NCI-H1105 treated with DMSO at 0.1 percent for 48 hours (cell line): Measurements from ENCODE around the gene PI4K2A.
"Not testable (repeated sequence)": the region's sequence is repeated elsewhere in the genome, so short reads cannot be mapped to it uniquely, and the experiment has no call there.

Experiments
- DNase-seq: peaks from one replicate; lab custom pipeline; 2025; lab: John Stamatoyannopoulos, UW

The PI4K2A gene

DNA sequence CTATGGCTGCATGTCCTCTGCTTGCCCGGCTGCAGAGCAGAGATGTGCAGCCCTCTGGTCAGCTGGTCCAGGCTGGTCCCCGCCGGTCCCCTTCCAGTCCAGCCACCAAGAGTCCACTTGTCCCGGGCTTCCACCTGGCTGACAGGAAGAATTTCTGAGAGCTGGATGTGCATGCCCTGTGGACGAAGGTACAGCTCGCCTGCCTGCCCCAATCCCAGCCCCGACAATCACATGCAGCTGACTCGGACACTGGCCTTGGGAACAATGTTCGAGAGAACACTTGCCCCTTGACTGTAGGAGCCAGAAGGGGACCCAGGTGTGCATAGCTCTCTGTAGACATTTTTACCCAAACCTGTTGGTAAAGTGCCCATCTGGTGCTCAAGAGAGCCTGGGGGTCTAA, 34.8 kb downstream of the PI4K2A start:
- DNase-seq = no peak

DNA sequence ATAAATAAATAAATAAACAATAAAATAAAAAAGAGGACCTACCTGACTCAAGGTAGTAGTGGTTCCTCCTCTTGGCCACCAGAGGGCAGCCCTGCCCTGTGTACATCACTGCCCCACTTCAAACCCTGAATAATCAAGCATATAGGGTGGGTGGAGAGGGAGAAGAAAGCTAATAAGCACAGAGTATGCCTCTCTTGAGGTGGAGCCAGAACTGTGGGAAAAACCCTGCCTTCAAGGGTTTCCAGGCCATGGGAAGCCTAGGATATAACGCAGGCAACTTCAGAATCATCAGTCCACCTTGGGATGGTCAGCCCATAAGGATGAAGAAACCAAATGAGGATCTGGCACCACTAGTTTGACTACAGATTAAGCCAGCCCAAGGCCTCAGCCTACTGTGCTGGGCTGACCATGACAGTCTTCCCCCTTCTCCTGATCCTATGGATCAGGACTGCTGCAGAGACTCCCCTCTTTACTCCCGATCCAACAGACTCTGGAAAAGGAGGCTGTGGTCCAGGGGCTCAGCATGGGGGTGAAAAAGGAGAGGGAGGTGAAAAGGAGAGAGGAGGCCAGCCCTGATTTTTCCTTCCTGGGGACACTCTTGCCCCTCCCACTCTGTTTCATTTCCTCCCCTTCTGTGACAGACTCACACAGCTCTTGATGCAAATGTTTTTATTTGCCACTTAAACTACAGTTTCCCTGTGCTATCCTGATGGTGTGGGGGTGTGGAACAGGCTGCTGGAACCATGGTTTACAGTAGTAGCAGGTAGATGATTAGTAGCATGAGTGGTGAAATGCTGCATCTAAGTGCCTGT, 36.5 kb downstream of the PI4K2A start:
- DNase-seq = peak; percentile 4

DNA sequence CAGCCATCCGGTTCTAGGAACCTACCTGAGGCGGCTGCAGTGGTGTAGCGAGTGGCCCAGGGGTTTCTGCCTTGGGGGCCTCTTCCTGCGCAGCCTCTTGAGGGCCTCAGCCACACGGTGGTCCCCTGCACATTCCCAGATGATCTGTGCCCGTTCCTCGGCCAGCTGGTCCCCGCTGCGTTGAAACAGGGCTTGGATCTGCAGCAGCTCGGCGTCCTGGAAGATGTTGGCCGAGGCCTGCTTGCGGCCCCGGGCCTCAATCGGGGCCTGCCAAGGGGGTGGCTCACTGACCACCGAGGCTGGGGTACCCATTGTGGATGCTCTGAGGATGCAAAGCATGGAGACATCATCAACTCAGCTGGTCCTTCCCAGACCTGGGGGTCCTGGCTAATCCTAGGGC, 39.1 kb downstream of the PI4K2A start:
- DNase-seq = no peak

DNA sequence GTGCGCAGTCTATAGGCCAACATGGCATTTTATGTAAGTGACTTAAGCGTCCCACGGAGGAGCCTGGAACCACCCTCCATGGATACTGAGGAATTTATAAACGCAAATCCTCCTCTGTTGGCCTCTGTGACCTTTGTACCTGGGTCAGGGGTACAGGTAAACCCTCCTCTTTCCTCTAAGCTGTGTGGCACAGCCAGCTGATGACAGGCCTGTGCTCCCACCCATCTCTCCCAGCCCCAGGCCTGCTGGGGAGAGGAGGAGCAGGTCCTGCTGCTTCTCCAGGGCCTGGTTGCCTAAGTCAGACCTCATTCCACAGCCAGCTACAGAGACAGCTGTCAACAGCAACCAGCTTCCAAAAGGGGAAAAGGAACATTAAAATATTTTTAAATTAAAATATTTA, 41.6 kb downstream of the PI4K2A start:
- no peak for DNase-seq

DNA sequence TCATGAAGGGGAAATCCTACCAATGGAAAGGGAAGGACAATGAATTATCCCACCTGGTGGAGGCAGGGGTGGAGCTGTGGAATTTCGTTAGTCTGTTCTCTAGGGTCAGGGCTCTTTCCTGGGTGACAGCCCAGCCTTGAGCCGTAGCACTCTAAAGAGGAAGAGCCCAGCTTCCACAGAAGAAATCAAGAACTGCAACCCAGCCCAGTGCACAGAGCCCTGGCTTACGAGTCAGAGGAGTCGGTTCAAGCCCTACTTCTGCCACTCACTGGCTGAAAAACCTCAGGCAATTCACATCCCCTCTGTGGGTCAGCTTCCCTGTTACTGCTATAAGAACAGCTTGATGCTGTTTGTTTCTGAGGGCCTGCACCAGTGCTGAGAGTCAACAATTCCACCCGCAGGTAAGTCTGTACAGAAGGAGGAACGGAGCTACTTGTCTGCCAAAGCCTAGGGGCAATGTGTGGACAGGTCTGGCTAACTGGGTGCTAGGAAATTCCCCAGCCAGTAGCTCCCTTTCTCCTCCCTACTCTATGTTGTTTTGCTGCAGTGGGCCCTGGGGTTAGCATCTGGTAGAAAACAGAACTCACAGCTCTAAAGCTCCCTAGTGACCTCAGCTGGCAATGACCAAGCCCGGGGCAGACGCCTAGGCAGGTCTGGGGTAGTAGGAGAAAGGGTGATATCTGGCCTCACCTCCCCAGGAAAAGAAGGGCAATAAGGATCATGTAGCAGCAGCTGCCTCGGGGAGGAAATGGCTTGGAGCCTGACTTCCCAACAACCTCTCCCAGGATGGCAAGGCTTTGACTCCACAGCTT, 43.3 kb downstream of the PI4K2A start:
- no peak for DNase-seq

DNA sequence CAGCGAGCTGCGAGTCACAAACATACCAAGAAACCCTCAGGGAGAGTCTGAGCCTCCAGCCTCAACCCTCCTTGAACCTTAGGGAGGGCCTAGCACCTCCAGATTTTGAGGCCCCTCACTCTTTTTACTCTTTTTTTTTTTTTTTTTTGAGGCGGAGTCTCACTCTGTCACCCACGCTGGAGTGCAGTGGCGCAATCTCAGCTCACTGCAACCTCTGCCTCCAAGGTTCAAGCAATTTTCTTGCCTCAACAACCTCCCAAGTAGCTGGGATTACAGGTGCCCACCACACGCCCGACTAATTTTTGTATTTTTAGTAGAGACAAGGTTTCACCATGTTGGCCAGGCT, 43.9 kb downstream of the PI4K2A start:
- DNase-seq = not testable (repeated sequence)

DNA sequence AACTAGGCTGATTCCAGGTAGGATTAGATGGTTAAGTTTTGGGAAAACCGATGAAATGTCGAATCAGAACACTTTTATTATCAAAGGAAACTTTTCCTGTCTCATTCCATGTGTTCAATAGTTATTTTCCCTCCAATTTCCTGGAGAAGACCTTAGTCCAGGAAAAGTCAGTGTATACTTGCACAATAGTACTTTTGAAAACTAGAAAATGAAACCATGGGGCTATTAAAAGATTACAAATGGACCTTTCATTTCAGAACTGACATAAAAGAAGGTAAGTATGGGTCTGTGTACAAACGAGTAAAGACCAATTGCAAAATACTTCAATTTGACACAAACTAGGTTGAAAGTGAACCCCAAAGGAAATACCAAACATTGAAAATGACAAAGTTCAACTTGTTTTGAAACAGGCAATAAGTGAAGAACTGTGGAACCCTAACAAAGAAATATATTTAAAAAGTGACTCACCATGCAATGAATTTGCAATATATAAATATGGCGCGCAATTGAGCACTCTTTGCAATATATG, 44.5 kb downstream of the PI4K2A start:
- no peak for DNase-seq

DNA sequence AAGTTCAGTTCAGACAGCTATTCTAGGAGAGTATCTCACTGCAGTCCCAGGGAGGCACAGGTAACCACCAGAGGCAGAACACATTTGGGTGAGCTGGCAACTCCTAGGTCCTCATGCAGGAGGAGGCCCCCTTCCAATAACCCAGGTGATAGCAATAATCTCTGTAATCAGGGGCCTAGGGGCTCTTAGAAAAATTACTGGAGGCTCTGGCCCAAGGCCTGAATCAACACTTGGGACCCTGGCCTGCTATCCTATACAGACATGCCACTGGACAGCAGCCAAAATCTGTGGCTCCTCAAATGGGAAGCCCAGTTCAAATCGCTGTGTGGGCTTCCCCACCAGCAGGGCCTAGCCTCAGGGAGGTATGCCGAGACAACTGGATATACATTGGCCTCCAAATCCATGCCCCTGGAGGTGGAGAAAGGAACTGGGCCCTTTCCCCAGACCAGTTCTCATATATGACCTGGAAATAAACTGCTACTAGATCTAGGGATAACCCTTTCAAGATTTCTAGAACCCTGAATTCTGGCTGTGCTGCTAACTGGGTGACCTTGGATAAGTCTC, 45.0 kb downstream of the PI4K2A start:
- DNase-seq = no peak

DNA sequence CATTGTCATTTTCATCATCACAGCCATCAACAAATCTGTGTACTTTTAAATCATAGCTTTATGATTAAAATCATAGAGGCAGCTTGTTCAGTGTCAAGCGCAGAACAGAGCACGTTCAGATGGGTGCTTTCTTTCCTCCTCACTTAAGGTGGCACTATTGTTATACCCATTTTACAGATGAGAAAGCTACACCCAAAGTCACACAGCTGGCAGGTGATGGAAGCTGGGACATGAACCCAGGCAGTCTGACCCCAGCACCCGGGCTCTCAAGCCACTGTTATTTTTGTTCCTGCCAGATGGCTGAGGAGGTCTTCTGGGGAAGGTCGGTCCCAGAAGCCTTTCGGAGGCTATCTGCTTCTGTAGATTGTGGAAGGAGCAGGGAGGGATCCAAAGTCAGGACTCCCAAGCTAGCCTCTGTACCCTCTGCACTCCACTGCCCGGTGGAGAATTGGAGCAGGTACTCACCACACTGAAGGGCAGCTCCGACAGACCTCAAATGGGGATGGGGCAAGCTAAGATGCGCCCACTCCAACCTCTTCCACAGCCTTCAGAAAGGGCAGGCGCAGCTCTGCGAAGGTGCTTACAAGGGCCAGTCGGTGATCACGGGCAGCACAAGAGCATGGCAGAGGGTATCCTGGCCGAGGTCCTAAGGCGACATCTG, 46.0 kb downstream of the PI4K2A start:
- no peak for DNase-seq

DNA sequence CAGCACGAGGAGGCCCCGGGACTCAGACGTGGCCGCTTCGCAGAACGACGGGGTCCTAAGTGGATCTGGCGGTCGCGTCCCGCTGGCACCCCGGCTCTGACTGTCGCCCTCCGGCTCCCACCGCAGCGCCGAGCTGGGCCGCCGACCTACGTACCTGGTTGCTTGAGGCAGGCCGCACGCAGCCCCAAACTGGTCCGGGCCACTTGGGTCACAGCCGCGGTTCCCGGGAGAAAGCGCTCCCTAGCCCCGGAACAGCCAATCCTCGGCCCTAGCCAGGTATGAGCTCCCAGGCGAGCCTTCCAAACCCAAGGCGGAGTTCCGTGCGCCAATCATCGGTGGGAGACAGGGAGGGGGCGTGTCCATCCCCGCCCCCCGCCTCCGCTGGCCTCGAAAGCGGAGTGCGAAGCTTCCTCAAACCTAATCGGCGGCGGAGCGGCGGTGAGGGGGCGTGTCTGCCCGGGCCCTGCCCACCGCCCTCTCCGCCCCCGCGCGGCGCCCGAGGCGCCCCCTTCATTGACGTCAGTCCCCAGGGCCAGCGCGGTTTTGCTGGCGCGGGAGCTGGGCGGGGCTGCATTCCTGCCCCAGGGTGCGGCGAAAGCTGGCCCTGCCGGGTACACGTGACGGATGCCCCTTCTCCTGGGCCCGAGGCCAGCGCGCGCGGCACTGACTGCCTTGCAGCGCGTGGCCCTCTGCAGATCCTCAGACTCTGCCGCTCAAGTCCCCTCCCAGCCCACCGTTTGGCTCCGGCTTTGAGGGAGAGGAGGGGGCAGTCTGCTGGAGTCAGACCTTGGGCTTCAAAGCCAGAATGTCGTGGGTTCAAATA, 46.7 kb downstream of the PI4K2A start, which contains the start of gene AVPI1:
Gene AVPI1, minus strand, starts transcription at position 280 of the 823 bp plus-strand sequence. CDS start 7,336 bp downstream, outside the sequence.
- DNase-seq = peak; percentile 87

DNA sequence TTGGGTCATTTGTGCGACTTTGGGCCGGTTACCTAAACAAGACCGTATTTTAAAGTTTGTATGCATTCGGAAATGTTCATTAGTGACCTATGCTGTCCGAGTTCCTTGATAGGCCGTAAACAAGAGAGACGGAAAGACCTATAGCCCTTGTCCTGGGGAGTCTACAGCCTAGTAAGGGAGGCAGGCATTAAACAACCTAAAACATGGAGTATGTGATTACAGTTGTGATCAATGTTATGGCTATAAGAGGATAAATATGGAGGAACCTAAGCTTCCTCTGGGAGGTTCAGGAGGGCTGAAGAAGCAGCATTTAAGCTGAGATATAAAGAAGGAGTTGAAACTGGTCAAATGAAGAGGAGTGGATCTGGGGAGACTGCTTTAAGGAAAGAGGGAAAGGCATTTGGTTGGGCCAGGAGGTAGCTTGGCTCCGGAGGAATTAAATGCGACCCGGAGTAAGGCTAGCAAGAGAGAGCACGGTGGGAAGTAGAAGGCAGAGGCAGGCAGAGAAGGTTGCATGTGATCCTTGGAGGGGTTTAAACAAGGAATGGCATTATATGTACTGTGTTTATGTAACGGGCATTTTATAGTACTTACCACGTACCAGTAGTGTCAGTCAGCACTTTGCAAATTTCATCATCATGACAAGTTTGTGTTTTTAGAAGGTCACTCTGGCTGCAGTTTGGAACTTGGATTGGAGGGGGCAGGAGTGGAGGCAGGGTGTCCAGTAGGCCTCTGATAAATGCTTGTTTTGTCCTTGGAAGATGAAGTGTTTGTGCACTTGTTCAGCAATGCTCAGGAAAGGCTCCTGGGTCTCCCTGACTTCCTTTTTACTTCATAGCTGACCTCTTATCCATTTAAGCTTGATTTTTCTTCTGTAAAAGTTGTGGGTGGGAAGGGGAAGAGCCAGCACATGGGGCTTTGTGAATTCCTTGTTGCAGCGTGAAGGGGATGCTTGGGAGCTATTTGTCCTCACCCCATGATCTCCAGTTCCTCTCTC, 47.6 kb downstream of the PI4K2A start:
- DNase-seq = no peak

DNA sequence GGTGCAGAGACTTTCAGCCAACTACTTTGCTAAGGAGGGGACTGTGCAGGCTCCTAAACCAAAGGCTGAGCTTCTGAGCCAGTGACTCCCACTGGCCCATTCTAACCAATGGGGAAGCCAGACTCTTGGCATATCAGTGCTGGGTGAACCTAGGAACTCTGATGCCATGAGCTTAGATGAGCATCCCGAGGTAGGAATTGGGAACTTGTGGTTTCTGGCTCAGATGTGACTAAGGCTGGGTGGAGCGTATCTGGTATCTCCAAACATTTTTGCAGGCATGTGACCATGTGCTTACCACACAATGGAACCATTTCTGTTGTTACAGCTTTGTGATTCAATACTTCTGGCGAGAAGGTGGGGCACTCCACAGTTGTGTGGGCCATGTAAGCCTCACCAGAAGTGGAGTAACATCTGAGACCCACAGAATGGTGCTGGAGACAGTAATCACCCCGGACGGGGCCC, 49.1 kb downstream of the PI4K2A start:
- DNase-seq = no peak

DNA sequence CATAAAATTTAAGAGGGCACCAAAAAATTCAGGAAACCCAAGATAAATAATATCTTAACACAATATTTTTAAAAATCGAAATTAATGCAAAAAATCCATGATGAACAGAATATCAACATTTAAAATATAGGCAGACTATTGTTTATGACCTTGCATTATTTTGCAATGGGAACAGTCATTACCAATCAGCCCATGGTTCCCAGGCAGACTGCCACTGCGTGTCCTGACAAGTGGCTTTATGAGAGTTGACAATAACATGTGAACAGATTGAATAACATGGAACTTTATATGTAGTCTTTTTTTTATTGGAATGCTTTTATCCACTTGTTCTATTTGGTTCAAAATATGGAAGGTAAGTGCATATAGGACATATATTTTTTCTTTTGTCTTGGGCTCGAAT, 49.7 kb downstream of the PI4K2A start:
- DNase-seq = no peak

DNA sequence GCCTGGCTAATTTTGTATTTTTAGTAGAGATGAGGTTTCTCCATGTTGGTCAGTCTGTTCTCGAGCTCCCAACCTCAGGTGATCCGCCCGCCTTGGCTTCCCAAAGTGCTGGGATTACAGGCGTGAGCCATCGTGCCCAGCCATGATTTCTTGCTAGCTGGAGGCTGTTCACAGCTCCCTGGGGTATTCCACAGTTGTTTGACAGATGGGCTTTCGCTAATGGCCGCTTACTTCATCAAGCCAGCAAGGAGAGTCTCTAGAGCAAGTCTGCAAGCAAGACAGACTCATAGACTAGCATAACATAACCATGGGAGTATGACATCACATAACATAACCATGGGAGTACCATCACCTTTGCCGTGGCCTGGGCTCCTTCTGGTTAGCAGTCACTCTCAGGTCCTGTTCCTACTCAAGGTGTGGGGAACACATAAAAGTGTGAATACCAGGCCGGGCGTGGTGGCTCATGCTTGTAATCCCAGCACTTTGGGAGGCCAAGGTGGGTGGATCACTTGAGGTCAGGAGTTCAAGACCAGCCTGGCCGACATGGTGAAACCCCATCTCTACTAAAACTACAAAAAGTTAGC, 57.7 kb downstream of the PI4K2A start:
- not testable (repeated sequence) for DNase-seq

DNA sequence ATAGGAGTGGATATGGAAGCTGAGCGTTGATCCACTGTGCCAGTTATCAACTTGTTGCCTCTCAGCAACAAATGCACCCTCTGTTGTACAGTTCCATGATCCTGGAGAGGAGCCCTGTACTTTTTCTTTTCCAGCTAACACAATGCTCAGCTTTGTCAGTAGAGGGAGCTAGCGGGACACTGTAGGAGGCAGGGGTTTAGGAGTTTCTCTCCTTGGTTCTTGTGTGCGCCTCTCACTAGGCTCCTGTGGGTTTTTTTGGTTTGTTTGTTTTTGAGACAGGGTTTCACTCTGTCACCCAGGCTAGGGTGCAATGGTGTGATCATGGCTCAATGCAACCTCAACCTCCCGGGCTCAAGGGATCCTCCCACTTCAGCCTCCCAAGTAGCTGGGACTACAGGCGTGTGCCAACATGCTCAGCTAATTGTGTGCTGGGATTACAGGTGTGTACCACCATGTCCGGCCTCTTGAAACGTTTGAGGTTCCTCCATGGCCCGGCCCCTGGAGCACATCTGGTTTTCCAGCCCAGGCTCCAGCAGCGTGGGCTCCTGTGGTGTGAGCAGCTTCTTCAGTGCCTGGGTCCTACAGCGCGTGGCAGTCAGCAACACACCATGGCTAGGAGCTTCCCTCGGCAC, 61.1 kb downstream of the PI4K2A start:
- DNase-seq = peak; percentile 48

DNA sequence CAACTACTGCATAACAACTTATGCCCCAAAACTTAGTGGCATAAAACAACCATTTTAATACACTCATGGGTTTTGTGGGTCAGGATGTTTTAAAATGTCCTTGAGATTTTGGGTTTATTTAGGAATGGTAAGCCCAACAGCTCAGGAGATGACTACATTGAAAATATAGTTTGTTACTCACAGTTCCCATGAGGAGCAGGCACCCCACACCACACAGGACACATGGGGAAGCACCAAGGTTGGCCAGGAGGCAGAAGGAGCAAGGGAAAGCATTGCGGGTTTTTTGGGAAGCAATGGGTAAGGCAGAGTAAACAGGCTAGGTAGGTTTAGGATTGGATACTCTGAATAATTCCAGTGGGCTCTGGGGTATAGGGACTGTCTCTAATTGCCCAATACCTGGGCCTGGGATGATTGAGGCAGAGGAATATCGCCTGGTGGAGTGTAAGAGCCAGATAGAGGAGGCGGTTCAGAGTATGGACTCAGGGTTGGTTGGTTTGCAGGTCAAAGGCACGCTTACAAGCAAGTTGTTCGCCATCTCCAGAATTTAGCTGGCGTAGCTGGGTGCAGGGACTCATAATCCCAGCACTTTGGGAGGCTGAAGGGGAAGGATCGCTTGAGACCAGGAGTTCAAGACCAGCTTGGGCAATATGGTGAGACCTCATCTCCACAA, 63.1 kb downstream of the PI4K2A start:
- no peak for DNase-seq

DNA sequence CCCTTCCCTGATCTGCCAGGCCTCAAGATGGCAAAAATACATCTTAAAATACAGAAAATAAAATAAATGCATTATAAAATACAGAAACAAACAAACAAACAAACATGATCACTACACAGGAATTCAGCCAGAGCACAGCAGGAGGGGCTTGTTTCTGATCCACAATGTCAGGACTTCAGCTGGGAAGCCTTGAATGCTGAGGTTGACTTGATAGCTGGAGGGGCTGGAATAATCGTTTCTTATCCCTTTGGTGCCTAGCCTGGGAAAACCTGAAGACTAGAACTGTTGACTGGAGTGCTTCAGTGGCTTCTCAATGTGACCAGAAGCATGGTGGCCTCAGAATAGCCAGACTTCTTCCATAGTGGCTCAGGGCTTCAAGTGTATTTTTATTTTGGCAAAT, 63.9 kb downstream of the PI4K2A start:
- no peak for DNase-seq

DNA sequence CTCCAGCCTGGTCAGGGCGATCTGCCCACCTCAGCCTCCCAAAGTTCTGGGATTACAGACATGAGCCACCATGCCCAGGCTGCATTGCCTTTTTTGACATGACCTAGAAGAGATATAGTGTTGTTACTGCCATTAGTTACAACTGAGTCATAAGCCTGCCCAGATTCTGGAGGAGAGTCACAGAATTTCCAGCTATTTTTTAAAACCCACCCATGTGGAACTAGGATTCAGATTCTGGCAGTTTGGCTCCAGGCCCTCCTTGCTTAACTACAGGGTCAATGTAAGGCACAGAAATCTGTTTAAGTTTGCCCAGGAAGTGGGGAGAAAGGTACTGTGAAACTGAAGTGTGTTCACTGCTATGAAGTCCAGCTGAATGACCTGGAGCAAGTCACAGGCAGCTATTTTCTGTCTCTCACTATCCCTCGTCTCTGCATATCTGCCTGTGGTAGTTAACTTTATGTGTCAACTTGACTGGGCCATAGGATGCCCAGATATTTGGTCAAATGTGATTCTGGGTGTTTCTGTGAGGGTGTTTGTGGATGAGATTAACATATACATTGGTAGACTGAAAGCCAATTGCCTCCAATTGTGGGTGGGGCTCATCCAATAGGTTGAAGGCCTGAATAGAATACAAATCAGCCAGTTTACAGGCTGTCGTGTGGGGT, 64.7 kb downstream of the PI4K2A start:
- DNase-seq = no peak
